Erythroblast (primary cell): ENCODE data around the gene AKT3.

Experiments
- GATA1 ChIP-seq: IDR thresholded peaks from 2 replicates; pipeline ENCODE4 v1.6.1; 2011; ENCODE audit warnings: low read depth, mild to moderate bottlenecking, control low read depth, low read length, moderate library complexity
- POLR2A ChIP-seq: IDR thresholded peaks from 2 replicates; pipeline ENCODE4 v1.6.1; 2011; ENCODE audit warnings: mild to moderate bottlenecking, low read length

DNA sequence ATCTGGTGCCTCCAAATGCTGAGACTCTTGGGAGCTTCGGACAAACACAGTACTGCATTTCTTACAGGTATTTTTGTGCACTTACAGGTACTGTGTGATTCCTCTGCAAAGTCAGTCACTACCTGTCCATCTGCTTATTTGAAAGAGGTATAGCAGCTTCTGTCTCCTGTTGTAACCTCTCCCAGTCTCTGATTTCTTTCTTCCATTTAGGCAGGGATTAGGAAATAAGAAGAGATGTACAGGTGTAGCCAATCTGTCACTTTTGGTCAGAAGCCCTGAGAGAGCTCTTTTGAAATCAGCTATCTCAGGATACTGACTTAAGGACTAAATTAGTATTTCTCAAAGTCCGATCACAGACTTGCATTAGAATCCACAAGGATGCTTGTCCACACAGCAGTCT, 54.0 kb downstream of the AKT3 start:
- TF ChIP-seq POLR2A (no peak), GATA1 (no peak)
